ENCODE measurements around the gene PHGDH.
"Not testable (repeated sequence)": the region's sequence is repeated elsewhere in the genome, so short reads cannot be mapped to it uniquely, and the experiment has no call there.

The PHGDH gene

DNA sequence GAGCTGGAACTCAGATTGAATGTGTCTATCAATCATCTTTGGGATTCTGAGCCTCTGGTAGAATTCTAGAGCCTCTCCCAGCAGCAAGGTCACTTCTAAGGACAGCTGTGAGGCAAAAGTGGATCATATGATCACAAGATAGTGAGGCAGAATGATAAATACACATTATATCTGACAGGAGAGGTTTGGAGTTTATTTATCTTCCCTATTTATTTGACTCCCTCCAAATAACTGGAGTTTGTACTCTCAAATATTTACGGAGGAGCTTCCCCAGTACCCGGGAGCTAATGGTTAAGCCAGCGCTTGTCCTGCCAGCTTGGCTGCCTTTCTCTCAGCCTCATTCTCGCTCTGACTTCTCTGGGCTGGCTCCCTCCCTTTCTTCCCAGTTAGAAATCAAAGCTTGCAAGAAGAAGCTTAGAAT is 54.6 kb downstream of the PHGDH start:
- no peak for DNase-seq

DNA sequence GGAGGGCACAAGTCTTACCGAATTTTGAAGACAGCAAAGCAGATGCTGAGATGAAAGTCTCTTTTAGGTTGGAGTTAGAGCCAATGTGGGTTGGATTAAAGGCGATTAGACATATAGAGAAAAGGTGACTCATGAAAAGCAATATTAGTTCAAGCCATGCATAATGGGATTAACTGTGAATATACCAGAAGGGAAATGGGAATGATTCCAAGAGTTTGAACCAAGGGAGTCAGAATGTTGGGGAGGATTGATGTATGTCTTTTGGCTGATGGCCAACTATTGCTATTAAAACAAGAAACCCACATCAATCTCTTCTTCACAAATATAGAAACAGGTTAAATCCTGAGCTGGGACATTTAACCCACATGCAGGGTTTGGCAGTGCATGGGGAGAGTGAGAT is 55.8 kb downstream of the PHGDH start:
- no peak for DNase-seq

DNA sequence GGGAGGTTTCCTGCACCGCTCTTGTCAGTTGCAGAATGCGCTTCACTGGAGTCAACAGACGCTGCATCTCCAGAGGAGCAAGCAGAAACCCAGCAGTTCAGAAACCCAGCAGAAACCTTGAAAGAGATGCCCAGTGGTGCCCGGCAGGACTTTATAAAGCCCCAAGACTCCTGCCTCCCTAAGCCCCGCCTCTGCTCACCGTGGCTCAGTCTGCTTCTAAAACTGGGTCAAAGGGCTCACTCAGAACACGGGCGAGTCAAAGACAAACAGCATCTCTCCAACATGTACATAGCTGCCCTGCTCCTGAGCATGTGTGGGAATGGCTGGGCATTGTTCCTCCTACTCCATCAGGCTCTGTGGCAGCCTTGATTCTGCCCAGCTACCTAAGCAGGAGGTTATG is 57.0 kb downstream of the PHGDH start, which contains the start of gene HMGCS2:
TSS of gene HMGCS2 (minus strand) at position 128 of the 400 bp plus-strand sequence. CDS start at position 67, 61 bp downstream.
- DNase-seq: no peak

DNA sequence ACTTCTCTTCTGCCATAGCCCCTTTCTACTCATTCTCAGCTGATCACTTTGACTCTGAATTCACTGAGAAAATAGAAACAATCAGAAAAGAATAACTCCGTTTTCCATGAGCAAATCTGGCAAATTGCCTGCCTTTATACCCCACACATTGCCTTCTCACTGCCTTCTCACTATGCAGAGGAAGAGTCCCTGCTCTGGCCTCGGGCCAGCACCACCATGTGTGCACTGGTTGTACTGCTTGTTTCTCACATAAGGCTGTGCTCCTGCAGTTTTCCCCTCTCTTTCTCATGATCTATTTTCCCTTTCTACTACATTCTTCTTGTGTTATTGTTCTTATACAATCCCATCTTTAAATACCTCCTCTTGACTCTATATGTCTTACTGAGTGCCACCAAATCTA is 59.3 kb downstream of the PHGDH start:
- DNase-seq: no peak

DNA sequence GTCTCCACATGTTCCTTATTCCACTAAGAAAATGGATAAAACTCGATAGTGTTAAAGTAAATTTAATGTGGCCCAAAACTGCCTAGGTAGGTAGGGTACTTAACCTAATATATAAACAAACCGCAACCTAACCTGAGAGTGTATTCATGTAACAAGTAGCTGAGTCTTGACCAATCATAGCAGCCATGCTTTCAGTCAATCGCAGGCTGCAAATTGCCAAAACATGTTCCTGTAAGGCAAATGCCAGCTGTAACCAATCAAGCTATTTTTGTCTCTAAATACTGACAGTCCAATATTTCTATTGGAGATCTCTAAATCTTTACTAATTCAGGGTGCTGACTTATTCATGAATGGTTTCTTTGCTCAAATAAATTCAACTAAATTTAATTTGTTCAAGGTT is 60.0 kb downstream of the PHGDH start:
- DNase-seq: no peak

DNA sequence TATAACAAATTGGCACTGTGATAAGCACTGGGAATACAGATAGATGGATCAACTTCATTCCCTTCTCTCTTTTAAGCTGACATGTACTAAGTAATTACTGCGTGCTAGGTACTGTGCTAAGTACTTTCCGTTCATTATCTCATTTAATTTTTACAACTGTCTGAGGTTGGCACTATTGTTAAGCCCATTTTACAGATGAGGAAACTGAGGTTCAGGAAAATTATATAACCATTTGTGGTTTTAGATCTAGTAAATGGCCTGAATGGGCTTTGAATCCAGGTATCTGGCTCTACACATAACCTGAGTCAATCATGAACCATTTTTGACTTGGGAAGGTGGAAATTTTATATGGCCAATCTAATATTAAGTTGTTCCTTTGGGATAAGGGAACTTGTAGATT is 60.6 kb downstream of the PHGDH start:
- no peak for DNase-seq

DNA sequence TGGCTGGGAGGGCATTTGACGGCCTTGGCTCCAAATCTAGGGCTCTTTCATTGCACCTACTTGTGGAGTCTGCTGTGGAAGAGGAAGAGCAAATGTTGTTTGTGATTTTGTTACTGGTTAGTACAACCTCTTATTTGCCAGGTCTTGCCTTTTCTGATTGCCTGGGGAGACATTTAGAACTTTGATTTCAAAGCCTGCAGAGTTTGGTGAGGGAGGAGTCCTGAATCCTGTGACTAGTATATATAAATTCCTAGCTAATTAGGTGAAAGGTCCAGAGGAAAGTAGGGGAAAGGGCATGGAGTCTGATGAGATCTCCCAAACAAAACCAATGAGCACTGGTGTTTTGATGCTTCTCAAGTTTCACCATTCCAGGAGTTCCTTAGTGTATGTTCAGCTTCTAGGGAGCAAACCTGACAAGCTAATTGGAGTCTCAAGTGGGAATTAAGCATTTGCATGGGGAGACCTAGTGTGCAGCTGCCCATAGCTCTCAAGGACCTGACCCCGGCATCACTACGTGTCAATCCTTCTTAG is 62.0 kb downstream of the PHGDH start:
- no peak for DNase-seq

DNA sequence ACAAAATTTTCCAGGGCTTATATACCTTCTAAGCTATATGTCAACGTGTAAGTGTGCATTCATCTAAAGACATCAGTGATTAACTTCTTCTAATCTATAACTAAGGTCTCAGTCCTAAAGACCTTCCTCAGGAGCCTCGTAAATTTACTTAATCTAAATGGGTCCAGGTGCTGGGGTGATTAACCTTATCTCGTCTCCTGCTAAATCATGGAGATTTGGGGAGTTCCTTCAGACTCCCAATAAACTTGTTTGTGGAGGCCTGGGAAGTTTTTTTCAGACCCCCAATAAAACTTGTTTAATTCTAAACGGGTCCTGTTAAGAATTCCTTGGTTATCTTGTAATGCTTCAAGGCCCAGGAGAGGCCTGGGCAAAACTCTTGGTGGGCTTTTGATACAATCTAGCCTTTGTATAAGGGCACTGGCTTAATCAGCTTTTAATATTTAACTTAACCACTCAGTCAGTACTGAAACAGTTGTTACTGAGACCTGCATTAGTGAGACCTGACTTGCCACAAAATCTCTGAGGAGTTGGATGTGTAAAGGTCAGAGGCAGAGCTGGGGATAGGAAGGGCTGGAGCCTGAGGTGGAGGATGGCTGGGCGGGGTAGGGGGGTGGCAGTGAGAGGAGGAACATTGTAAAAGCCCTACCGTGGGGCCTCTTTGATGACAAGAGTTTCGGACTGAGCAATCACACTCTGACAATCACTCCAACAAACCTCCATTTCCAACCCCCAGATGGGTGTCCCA is 63.2 kb downstream of the PHGDH start:
- DNase-seq: no peak

DNA sequence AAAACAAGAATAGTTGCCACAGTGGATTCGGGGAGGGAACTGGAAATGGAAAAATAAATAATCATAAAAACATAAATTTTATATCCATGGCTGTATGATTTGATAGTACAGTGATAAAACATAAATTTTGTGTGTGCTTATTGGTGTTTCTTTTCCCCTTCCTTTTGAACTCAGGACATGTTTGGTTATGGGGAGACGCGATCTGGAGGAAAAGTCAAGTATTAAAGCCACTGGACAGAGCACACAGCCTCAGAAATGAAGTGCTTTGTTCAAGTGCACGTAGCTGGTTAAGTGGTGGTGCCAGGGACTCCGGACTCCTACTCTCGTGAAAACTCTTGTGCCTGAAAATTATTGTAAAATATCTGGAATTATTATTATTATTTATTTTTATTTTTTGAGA is 66.6 kb downstream of the PHGDH start:
- no peak for DNase-seq

DNA sequence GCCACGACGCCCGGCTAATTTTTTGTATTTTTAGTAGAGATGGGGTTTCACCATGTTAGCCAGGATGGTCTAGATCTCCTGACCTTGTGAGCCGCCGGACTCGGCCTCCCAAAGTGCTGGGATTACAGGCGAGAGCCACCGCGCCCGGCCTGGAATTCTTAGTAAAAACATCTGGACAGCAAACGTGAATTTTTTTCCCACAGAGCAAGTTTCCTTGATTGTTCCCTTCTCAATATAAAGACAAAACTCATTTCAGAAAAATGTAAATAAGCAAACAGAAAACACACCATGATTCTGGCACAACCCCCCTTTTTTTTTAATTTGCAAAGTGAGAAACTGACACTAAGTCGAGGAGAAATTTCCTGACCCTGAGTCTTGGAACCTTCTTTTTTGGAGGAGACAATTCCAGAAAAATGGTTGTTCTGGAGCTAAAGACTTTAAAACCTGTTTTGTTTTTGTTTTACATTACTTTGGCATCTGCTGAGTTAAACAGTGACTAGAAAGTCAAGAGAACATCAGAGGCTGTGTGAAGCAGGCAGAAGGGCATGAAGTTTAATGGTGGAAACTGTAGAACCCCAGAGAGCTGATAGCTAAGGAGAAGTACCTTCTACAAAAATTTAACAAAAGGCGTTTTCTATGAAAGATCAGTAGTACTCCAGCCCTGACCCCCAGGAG is 67.3 kb downstream of the PHGDH start:
- DNase-seq: no peak

DNA sequence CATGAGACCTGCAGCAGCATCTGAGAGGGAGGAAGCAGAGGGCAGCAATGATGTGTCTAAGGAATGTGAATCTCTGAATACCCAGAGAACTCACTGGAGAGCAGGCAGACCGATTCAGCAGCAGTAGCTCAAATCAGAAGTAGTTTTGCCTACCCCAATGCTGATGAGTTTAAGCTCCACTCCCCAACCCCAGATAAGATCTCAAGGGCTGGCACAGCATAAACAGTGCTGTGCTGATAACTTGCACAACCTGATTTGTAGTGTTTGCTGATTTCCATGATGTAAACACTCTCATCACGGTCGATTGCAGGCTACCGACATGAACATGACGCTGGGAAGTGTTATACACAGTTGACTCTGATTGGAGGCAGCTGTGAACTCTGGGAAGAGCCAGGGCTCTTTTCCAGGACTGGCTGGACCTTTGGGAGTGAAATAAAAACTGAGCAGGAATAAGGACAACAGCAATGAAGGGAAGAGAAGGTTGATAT is 68.2 kb downstream of the PHGDH start:
- DNase-seq: no peak

DNA sequence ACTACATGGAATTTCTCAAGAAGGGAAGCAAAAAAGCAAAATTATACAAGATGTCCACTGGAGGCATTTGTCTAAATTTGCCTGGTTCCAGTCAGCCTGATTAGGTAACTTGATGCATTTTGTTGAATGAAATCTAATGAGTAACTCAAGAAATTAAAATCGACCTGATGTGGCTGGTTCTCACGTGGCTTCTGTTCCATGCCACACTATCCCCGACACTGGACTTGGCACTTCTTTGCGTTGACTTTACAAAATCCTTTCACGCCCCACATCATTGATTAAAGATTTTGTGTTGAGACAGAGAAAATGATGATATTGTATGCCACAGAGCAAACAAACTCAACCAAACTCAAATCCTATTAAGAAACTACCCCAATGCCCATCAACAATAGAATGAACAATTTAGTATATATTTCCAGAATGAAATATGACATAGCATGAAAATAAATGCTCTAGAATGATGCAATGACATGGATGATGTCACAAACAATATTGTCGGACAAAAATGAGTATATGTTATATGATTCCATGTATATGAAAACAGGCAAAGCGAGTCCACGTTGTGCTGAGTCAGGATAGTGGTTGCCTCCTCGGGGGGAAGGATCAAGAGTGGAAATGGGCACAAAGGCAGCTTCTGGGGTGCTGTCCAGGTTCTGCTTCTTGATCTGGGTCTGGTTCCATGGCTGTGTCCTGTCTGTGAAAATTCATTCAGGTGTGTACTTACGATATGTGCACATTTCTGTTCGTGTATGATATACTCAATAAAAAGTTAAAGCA is 69.9 kb downstream of the PHGDH start:
- DNase-seq: no peak

DNA sequence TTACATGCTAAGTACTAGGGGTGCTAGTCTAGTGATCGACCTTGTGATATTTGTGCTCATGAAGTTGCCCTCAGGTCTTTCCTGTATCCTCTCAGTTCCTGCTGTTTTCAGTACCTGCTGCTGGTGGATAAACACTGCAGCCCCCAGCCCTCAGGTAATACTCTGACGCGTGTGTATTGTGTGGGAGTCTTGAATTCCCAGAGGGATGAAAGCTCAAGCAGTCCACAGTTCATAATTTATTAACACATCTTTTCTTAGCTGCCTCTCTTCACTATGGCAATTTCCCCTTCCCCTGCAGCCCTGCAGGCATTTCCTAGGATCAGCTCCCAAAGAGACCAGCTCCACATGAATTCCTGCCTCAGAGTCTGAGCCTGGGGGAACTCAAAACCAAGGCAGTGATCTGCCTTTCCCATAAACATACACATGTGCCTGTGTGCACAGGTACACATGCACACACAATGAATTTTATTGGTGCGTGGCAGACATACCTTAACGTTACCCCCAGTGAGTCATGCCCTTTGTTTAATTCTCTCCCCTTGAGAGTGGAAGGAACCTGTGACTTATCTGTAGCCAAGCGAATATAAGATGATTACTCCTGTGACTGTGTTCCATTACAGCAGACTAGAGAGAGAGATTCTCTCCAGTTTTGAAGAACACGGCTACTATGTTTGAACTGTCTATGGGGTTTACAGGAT is 71.0 kb downstream of the PHGDH start:
- DNase-seq: no peak

DNA sequence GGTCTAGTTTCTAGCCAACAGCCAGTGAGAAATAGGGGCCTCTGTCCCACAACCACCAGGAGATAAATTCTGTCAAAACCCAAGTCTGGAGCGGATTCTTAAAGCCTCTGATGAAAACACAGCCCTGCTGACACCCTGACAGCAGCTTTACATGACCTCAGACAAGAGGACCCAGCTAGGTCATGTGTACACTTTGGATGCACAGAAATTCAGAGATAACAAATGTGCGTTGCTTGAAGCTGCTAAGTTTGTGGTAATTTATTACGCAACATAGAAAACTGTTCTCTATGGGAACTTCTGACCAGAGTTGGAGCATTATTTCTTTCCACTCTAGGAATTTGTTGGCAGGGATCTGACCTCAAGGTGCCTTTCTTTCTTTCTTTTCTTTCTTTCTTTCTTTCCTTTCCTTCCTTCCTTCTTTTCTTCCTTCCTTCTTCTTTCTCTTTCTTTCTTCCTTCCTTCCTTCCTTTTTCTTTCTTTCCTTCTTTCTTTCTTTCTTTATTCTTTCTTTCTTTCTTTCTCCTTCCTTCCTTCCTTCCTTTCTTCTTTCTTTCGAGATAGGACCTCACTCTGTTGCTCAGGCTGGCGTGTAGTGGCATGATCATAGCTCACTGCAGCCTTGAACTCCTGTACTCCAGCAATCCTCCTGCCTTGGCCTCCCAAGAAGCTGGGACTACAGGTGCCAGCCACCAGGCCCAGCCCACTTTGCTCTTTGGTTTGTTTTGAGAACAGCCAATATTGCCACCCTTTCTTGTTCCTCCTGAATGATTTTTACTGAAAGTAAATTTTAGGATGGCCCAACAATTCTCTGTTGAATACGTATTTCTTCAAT is 71.8 kb downstream of the PHGDH start:
- DNase-seq: no peak

DNA sequence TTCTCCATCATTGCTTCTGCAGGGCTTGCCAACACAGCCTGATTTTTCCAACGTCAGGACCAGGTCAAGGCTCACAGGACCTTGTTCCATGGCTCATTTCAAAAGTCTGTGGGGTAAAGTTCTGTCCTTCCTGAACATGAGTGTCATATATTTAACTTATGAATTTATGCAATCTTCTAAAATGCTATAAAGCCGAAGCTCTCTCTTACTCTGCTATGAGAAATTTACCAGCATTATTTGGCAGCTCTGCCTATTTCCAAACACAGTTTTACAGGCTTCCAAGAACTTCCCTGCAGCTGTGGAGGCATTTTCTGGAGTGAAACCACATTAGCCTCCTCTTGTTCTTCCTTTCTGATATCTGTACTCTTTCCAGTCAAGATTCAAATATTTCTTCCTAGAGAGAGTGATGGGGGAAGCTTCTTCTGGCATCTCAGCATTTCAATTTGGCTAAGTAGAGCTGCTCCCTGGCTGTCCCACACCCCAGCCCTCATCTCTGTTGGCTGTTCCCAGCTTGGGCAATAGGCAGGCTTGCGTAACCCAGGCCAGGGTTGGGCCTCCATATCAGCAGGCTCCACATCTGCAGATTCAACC is 72.6 kb downstream of the PHGDH start:
- no peak for DNase-seq

DNA sequence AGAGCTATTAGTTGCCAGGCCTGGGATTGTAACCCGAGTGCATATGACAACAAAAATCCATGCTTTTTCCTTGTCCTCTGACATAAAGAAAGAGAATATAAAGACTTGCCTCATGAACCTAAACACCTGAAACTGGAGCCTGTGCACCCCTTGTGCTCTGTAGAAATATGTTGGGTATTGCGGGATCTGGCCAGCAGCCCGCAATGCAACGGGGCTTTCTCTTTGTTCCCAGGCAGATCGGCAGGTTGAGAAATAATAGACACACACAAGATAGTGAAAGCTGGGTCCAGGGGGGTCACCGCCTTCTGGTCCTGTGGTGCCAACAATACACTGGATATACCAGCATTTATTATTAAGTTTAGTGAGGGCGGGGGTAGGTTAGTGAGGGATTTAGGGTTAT is 74.3 kb downstream of the PHGDH start:
- DNase-seq: not testable (repeated sequence)

DNA sequence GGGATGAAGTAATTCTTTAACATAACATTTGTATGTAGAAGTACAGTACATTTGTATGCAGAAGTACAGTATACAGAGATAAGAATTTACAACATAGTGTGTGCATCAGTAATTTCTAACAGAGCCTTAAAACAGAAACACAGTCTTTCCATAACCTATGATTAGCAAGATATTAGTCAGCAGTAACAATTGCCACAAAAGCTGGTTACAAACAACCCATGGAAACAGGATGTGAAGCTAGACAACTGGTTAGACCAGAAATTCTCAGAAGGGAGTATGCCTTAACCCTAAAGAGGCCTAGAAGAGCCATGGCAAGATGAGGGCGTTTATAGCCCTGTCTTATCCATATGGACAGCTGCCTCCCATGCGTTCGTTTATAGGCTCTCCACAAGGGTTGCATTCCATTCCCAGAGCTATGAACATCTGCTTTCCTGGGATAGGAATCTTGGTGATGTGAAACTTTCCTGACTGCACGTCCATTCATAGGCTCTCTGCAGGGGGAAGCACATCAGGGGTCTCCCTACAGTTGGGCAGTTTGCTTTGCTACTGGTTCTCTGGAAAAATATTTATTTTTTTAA is 74.8 kb downstream of the PHGDH start:
- not testable (repeated sequence) for DNase-seq

DNA sequence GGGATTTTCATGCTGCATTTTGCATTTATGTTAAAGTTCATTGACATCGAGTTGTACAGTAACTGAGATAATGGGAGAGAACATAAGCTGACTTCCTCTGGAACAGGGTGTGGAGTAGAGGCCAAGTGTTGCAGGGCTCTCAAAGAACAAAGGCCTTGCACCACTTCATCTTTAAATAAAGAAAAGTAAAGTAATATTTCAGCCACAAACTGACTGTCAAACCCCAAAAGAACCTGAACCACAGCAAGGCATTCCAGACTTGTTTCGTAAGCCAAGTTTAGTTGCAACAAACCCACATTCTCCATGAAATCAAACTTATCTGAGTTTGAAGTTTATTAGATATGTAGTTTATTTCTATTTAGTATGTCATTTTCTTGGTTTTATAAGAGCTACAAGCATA is 76.0 kb downstream of the PHGDH start:
- no peak for DNase-seq

DNA sequence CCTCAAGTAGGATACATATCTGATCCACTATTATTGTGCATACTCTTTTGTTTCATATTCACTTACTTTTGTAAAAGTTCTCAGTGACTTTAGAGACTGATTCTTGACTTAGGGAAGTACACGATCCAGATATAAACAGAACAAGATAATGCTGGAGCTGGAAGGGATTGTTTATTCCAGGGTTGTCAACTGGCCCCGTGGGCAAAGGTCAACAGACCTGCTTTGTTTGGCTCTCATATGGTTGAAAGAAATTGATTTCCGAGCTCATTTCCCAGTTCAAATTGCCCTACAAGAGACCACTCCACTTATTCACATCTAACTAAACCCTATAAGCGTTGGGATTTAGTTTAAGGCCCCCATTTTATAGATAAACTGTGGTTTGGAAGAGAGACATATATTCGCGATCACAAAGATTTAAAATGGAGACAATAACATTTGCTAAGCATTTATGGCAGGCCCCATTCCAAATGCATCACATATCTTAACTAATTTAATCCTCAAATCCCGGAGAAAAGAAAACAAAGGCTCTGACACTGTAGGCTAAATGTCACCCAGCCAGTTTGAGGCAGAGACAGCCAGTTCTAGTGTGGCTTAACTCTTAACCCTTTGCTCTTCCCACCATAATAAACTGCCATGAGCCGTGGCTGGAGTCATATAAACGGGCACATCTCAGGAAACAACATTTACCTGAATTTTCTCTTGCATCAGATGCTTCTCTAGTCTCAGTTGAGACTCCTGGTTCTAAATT is 78.9 kb downstream of the PHGDH start:
- DNase-seq: no peak

DNA sequence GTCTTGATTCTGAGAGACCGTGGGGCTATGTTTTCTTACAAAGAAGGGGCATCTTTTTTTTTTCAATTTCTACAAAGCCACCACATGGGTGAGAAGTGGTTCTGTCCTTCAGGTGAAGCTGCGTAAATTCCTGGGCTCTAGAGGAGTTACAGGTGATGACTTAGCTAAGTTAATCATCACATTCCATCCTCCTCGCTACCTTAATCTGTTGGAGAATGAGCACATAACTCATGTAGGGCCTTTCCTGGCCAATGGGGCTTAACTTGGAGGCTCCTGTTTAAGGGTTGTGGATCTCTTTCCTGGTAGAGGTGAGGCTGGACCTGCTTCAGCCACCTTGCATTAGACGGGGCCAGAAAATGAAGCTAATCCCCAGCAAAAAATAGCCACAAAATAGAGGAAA is 79.6 kb downstream of the PHGDH start:
- DNase-seq: no peak

Data from CD4-positive, alpha-beta T cell treated with Interleukin-1 beta for 1 hour (primary cell).